Measurements from ENCODE around the gene RANBP10. TPM values are rescaled to one million over a fixed set of nuclear protein-coding genes. Genes with fewer than 3 reads are reported as not detected.

Gene RANBP10
- total RNA-seq, 1 experiment from 2014 or later = 15.6 TPM

- no peak overlapping the region for H3K14ac ChIP-seq (ENCODE audit: insufficient read depth, low read length)
- H2BK120ac ChIP-seq (ENCODE audit: low read depth, low read length, poor library complexity, severe bottlenecking) = no peak overlapping the region
- H3K4me3 Mint-ChIP-seq = no peak overlapping the region
- no peaks in the 10 kb centered on the region for H3K79me2 ChIP-seq (ENCODE audit: insufficient read depth, low read length)
- no peak overlapping the region for H3T11ph ChIP-seq (ENCODE audit: low read length)
- no peak overlapping the region for H3K27ac ChIP-seq (ENCODE audit: insufficient read length, low read depth, low read length)
- H3K27me3 ChIP-seq (ENCODE audit: insufficient read depth, low read length) = no peaks in the 10 kb centered on the region
- H3K4me1 ChIP-seq (ENCODE audit: insufficient read depth, low read length) = no peaks in the 10 kb centered on the region
- H3K23me2 ChIP-seq (ENCODE audit: insufficient read length, low read depth, low read length, poor library complexity, severe bottlenecking) = no peaks in the 10 kb centered on the region
- H3K4ac ChIP-seq (ENCODE audit: low read depth, low read length) = no peak overlapping the region
- no peak overlapping the region for H2BK12ac ChIP-seq (ENCODE audit: insufficient read length, low read depth, low read length)
- no peak overlapping the region for H3K4me2 ChIP-seq (ENCODE audit: insufficient read depth, insufficient read length, low read length)
- no peak overlapping the region for H3K27ac Mint-ChIP-seq
- no peaks in the 10 kb centered on the region for H3K79me1 ChIP-seq (ENCODE audit: insufficient read depth, low read depth, low read length, poor library complexity, severe bottlenecking)
- peaks cover 13 to 37% (median 32%) of the 10 kb centered on the region in 3 experiments; a peak in 6 of 7 replicates for H3K36me3 Mint-ChIP-seq (ENCODE audit: insufficient read depth in 1 of 3, low read depth in 3 of 3)
- no peaks in the 10 kb centered on the region for H3K9me3 ChIP-seq (ENCODE audit: control insufficient read depth, low read depth, low read length)
- no peak overlapping the region for H3K56ac ChIP-seq (ENCODE audit: insufficient read length, low read depth, low read length)
- H3K27me3 Mint-ChIP-seq (ENCODE audit: low read depth) = no peaks in the 10 kb centered on the region
- H3K18ac ChIP-seq (ENCODE audit: insufficient read length, low read depth, low read length) = no peak overlapping the region
- no CpG with 5 or more reads among the region's 4 CpGs for WGBS (ENCODE audit: extremely low coverage, insufficient read length, low lambda C conversion rate)
- no peaks in the 10 kb centered on the region for H3K4me1 Mint-ChIP-seq
- no peak overlapping the region for H4K8ac ChIP-seq (replicated peaks; ENCODE audit: insufficient read length, low read depth, low read length)
- TF ChIP-seq CTCF (conservative IDR thresholded peaks at IDR 0.05) = no peak
- H2BK5ac ChIP-seq (ENCODE audit: insufficient read length, low read length) = no peak overlapping the region
- no peak overlapping the region for H4K5ac ChIP-seq (ENCODE audit: insufficient read length, low read depth, low read length)
- H2AFZ ChIP-seq (ENCODE audit: low read length) = no peak overlapping the region
- no peak overlapping the region for H2AK5ac ChIP-seq (ENCODE audit: insufficient read length, low read length)
- no peaks in the 10 kb centered on the region for H3K9me3 Mint-ChIP-seq
- no peak overlapping the region for H3K23ac ChIP-seq (ENCODE audit: insufficient read length, low read depth, low read length)
- peaks cover 2% of the 10 kb centered on the region for H4K20me1 ChIP-seq (ENCODE audit: control insufficient read depth, insufficient read depth, insufficient read length)
- H2BK20ac ChIP-seq (ENCODE audit: low read depth, low read length, poor library complexity, severe bottlenecking) = no peak overlapping the region
- no peak overlapping the region for H3K9ac ChIP-seq (ENCODE audit: extremely low read depth, insufficient read length, low read length)
- no peak for DNase-seq
- no peak overlapping the region for H4K91ac ChIP-seq (ENCODE audit: insufficient read length, low read depth, low read length)
- no peak overlapping the region for H2BK15ac ChIP-seq (ENCODE audit: low read depth, low read length)
Measured at GRCh38 chr16:67741118-67741517, 65.2 kb downstream of the RANBP10 start.
